ENCODE results near the gene SCUBE1.

SCUBE1 gene

GRCh38 chr22:43255299-43255698 lies 87.9 kb downstream of the SCUBE1 start:
- no peak for DNase-seq

- DNase-seq = no peak
Measured at GRCh38 chr22:43253839-43254238, 89.3 kb downstream of the SCUBE1 start.

GRCh38 chr22:43252319-43252718 lies 90.9 kb downstream of the SCUBE1 start:
- no peak for DNase-seq

- DNase-seq = no peak
Measured at GRCh38 chr22:43249789-43250471, 93.2 kb downstream of the SCUBE1 start.

- no peak for DNase-seq
Measured at GRCh38 chr22:43247546-43248260, 95.5 kb downstream of the SCUBE1 start.

GRCh38 chr22:43246188-43246587 lies 97.0 kb downstream of the SCUBE1 start:
- DNase-seq = no peak

GRCh38 chr22:43245717-43246116 lies 97.5 kb downstream of the SCUBE1 start:
- no peak for DNase-seq

- DNase-seq = no peak
Measured at GRCh38 chr22:43244803-43245527, 98.2 kb downstream of the SCUBE1 start.

- no peak for DNase-seq
Measured at GRCh38 chr22:43244402-43244801, 98.8 kb downstream of the SCUBE1 start.

GRCh38 chr22:43243324-43243723 lies 99.8 kb downstream of the SCUBE1 start:
- no peak for DNase-seq

GRCh38 chr22:43242627-43243026 lies 100.5 kb downstream of the SCUBE1 start:
- no peak for DNase-seq

GRCh38 chr22:43241699-43242386 lies 101.3 kb downstream of the SCUBE1 start:
- no peak for DNase-seq

- no peak for DNase-seq
Measured at GRCh38 chr22:43241138-43241597, 102.0 kb downstream of the SCUBE1 start.

GRCh38 chr22:43240614-43241013 lies 102.6 kb downstream of the SCUBE1 start:
- DNase-seq = no peak

- no peak for DNase-seq
Measured at GRCh38 chr22:43239956-43240355, 103.2 kb downstream of the SCUBE1 start.

- DNase-seq = no peak
Measured at GRCh38 chr22:43239193-43239780, 103.9 kb downstream of the SCUBE1 start.

- no peak for DNase-seq
Measured at GRCh38 chr22:43238526-43239006, 104.6 kb downstream of the SCUBE1 start.

- DNase-seq = no peak
Measured at GRCh38 chr22:43237280-43237679, 105.9 kb downstream of the SCUBE1 start.

GRCh38 chr22:43236411-43237166 lies 106.6 kb downstream of the SCUBE1 start:
- no peak for DNase-seq

GRCh38 chr22:43235445-43236409 lies 107.4 kb downstream of the SCUBE1 start:
- DNase-seq = no peak
